GM18498 (cell line): ENCODE data around the gene RANBP10.

ENCODE experiments used
- ATAC-seq: cut with Tn5 transposase; IDR thresholded peaks from one replicate; pipeline ENCODE4 v1.9.1; 2021; ENCODE audit warnings: mild to moderate bottlenecking, moderate library complexity; ENCODE audit not compliant: unreplicated experiment

The RANBP10 gene

GRCh38 chr16:67679935-67680897 is 126.1 kb downstream of the RANBP10 start:
- no peak for ATAC-seq

DNA sequence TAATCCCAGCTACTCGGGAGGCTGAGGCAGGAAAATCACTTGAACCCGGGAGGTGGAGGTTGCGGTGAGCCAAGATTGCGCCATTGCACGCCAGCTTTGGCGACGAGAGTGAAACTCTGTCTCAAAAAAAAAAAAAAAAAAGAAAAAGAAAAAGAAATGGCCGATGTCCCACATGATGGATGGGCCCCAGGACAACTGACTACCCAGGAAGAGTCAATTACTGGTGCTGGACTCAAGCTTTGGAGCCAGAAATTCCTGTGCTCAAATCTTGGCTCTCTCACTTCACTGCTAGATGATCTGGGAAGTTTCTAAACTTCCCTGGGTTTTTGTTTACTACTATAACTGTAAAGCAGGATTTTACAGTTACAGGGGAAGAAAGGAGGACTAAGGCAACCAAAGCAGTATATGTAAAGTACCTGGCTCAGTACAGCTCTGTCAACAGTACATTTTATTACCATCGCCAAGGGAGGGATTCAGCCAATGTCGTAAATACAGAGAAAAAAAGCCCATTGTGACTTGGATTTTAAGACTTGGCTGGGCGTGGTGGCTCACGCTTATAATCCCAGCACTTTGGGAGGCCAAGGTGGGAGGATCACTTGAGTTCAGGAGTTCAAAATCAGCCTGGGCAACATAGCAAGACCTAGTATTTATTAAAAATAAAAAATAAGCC is 127.9 kb downstream of the RANBP10 start:
- ATAC-seq: no peak

GRCh38 chr16:67677712-67678111 is 128.6 kb downstream of the RANBP10 start:
- no peak for ATAC-seq

DNA sequence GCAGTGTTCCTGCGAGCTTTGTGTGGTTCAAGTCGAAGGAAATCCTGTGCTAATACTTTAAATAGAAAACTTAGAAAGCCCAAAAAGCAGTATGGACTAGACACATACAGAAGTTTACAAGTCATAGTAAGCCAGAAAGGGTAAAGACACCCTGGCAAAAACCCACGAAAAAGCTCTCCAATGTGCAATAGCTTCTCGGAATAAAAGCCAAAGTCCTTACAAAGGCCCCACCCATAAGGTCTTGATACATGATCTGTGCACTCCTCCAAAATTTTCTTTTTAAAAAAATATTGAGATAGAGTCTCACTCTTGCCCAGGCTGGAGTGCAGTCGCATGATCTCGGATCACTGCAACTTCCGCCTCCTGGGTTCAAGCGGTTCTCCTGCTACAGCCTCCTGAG is 129.4 kb downstream of the RANBP10 start:
- no peak for ATAC-seq

GRCh38 chr16:67676516-67676915 is 129.8 kb downstream of the RANBP10 start:
- ATAC-seq: no peak

DNA sequence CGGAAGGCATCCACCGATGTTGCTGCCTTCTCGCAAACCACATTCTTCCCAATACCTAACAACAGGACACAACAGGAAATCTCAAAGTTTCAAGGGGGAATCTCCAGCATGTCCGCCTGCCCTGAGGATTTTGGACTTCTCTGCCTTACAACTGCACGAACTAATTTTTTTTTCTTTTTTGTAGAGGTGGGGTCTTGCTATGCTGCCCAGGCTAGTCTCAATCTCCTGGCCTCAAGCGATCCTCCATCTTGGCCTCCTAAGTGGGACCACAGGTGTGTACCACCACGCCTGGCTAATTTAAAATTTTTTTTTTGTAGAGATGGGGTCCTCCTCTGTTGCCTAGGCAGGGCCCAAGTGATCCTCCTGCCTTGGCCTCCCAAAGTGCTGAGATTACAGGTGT is 130.4 kb downstream of the RANBP10 start:
- ATAC-seq: no peak

DNA sequence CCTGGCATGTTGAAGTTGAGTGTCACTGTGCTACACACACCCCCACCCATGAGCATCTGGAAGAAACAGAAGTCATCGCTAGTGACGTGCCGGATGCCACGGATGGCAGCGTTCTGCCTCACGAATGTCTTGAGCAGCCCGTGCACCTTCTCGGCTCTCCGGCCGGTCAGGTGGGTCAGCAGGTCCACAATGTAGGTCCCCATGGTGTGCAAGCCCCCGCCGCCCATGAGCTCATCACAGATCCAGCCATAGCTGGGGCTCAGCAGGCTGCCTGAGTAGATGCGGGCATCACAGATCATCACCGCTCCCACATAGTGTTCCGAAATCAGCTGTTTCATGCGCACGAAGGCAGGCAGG is 130.8 kb downstream of the RANBP10 start:
- no peak for ATAC-seq

DNA sequence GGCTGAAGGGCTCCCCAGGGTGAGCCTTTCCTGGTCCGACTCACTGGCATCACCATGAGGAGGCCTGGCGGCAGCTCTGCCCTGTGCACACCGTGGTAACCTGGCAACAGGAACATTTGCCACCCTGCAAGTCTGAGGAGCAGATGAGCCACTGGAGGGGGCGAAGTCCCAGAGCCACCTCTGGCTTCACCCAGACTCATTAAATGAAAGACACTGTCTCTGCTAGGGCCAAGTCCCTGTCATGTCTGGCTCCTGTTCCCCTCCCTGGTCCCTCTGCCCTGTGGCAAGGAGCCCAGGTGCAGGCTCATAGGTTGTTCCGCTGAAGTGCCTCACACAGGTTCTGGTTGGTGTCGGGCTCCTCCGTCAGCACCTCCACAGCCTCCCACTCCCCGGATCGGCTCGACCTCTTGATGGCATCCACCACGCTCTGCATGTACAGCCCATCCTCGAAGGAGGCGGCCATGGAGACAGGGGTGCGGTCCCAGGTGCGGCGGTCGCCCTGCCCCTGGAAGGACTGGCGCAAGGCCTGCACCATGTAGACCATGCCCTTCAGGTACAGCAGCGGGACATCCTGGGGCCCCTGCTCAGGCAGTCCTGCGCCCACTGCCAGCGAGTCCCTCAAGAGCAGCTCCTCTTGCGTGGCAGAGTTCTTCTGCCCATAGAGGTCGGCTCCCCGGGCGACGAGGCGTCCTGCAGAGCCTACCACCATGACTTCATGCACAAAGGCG is 131.3 kb downstream of the RANBP10 start:
- no peak for ATAC-seq

DNA sequence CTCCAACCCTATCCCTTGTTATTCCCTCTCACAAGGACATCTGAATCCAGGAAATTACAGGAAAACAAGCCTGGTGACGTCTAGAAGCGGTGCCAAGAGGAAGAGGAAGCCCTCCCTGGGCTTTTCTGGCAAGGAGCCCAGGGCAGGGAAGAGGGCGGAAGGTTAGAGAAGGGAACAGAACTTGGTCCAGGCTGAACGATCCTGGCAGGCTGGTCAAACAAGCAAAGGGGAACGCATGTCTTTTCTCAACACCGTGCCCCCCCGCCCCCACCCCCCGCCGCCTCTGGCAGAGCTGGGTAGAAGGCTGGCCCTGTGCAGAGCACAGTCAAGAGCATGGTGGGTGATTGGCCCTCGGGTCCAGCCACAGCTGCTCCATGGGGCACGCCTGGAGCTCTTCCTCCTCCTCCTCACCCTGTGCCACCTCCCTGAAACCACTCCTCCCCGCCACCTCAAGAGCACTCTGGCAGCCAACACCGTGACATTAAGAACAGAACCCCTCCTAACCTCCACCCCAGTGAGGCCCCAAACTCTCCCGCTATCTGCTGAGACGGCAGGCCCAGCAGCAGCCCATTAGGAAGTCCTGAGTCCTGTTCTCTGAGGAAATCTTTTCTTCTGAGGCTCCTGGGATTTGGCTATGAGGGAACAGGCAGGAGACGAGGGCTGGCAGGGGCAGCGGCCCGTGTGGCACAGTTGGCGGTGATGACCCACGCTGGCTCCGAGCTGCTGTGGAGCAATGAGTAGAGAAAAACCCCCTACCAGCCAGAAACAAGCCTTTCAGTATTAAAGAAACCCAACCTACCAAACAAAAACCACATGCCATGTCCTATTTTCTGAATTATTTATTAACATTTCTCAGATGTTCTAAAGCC is 132.4 kb downstream of the RANBP10 start:
- ATAC-seq: no peak
